Measurements from ENCODE around the gene GRIN2C. TPM values are rescaled to one million over a fixed set of nuclear protein-coding genes. Genes with fewer than 3 reads are reported as not detected.

GRIN2C gene
- total and polyA plus RNA-seq, 2 donors (not counting 3 experiments of a cell fraction or from before 2014, with no cell fraction given): 0.04 to 0.60 TPM

DNA sequence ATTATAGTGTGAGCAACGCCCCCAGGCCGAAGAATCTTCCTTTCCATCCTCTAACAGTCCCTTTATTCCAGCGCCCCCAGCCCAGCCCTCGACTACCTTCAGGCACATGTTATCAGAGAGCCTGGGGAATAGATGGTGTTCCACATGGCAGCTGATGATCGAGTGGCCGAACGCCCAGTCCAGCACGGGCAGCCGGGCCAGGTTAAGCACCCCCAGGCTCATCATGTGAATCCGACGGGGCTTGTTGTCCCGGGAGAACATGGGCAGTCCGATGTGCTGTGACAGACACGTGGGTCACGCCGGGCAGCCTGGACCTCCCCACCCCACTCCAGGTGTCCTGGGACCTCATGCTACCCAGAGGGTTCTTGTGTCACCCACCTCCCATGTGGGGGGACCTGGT is 19.6 kb upstream of the GRIN2C start:
- H3K9me3 ChIP-seq (replicated peaks; ENCODE audit: control insufficient read depth, insufficient read depth, low read length): no peaks in the 10 kb centered on the region
- H2AFZ ChIP-seq (ENCODE audit: low read depth, low read length): no peak overlapping the region
- TF ChIP-seq, protein P1, sequence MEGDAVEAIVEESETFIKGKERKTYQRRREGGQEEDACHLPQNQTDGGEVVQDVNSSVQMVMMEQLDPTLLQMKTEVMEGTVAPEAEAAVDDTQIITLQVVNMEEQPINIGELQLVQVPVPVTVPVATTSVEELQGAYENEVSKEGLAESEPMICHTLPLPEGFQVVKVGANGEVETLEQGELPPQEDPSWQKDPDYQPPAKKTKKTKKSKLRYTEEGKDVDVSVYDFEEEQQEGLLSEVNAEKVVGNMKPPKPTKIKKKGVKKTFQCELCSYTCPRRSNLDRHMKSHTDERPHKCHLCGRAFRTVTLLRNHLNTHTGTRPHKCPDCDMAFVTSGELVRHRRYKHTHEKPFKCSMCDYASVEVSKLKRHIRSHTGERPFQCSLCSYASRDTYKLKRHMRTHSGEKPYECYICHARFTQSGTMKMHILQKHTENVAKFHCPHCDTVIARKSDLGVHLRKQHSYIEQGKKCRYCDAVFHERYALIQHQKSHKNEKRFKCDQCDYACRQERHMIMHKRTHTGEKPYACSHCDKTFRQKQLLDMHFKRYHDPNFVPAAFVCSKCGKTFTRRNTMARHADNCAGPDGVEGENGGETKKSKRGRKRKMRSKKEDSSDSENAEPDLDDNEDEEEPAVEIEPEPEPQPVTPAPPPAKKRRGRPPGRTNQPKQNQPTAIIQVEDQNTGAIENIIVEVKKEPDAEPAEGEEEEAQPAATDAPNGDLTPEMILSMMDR (IDR thresholded peaks at IDR 0.05; ENCODE audit: extremely low read depth in 1 of 2, insufficient read depth in 1 of 2, low read depth in 1 of 2, low read length in 2 of 2): no peak
- TF ChIP-seq POLR2A (IDR thresholded peaks at IDR 0.05; ENCODE audit: low read depth, low read length) (no peak), GATA2 (IDR thresholded peaks at IDR 0.05; ENCODE audit: insufficient read depth, insufficient read length, low read depth, low read length) (no peak), EZH2 (IDR thresholded peaks at IDR 0.05; ENCODE audit: borderline replicate concordance, low read depth, low read length, severe bottlenecking) (no peak), FOS (IDR thresholded peaks at IDR 0.05; ENCODE audit: borderline replicate concordance, insufficient read depth, low read length) (no peak), MYC (IDR thresholded peaks at IDR 0.05; ENCODE audit: low read depth, low read length) (no peak), POLR2AphosphoS5 (IDR thresholded peaks at IDR 0.05; ENCODE audit: insufficient read depth, low read depth, low read length) (no peak), JUN (IDR thresholded peaks at IDR 0.05; ENCODE audit: borderline replicate concordance, insufficient read depth, insufficient read length, low read depth) (no peak)
- TF ChIP-seq, protein P2, sequence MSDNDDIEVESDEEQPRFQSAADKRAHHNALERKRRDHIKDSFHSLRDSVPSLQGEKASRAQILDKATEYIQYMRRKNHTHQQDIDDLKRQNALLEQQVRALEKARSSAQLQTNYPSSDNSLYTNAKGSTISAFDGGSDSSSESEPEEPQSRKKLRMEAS (IDR thresholded peaks at IDR 0.05; ENCODE audit: insufficient read depth, insufficient read length): no peak
- H3K79me2 ChIP-seq (ENCODE audit: control insufficient read depth, insufficient read depth, low read length): no peaks in the 10 kb centered on the region
- no TSS peak for BruUV-seq (replicated peaks)
- no peak overlapping the region for H3K4me2 ChIP-seq (ENCODE audit: insufficient read depth, low read length)
- dilution Hi-C loops (cut with MboI; ENCODE audit: extremely low pct_ligation_motif_present, low sequenced_read_pairs): no loop called here
- no peaks in the 10 kb centered on the region for H3K36me3 ChIP-seq (ENCODE audit: control insufficient read depth in 2 of 2, extremely low read depth in 1 of 2, insufficient read depth in 2 of 2, low read length in 2 of 2)
- H3K4me3 ChIP-seq (replicated peaks in 1 of 3; ENCODE audit: insufficient read depth in 1 of 3, low read depth in 1 of 3, low read length in 3 of 3): no peak overlapping the region
- H4K20me1 ChIP-seq (replicated peaks; ENCODE audit: control insufficient read depth, extremely low read depth, insufficient read depth, low read length): no peaks in the 10 kb centered on the region
- POLR2A ChIA-PET: no interaction called here
- DNase-seq (ENCODE audit: low read depth, low spot score) (no peak), FAIRE-seq (no peak)
- no peak overlapping the region for H3K27ac ChIP-seq (ENCODE audit: insufficient read depth, low read depth, low read length)
- H3K9ac ChIP-seq (replicated peaks; ENCODE audit: extremely low read depth, insufficient read depth, low read length): no peak overlapping the region
- CTCF ChIA-PET: no interaction called here
- H3K27me3 ChIP-seq (ENCODE audit: control insufficient read depth in 2 of 2, insufficient read depth in 2 of 2, low read length in 2 of 2): no peaks in the 10 kb centered on the region
- no peaks in the 10 kb centered on the region for H3K4me1 ChIP-seq (ENCODE audit: control insufficient read depth, extremely low read depth, insufficient read depth, low read length)
- intact Hi-C loops (cut with micrococcal nuclease): no loop called here
- no peaks in the 10 kb centered on the region for H3K9me1 ChIP-seq (replicated peaks; ENCODE audit: control insufficient read depth, extremely low read depth, insufficient read depth, low read length)
